Right lobe of liver (tissue), 6 donors: Measurements from ENCODE around the gene CMBL. TPM values are rescaled to one million over a fixed set of nuclear protein-coding genes. Genes with fewer than 3 reads are reported as not detected.

Experiments used
- ATAC-seq, 4 donors: fragments of 200-7000 bp; cut with Tn5 transposase; one replicate each; pipeline ENCODE4 v1.9.1; 2020; ENCODE audit warnings: mild to moderate bottlenecking in 4 of 4, moderate library complexity in 4 of 4
- DNase-seq, 3 donors: peaks; one replicate each; pipeline ENCODE4 v3.0.0-alpha.2; 2020
- H3K27ac ChIP-seq, 3 donors: fragments of 200-600 bp; one replicate each; pipeline ENCODE4 v1.8.0; 2022
- H3K27me3 ChIP-seq, 2 donors: fragments of 200-600 bp; one replicate each; pipeline ENCODE4 v1.8.0; 2022
- H3K36me3 ChIP-seq, 4 donors: fragments of 200-600 bp; sonication (generic) in 1 of 4; one replicate each; pipeline versions ENCODE4 v1.5.1 to v1.8.0; 2017 to 2022; ENCODE audit warnings: control low read depth in 1 of 4
- H3K4me1 ChIP-seq, 4 donors: fragments of 200-600 bp; sonication (generic) in 1 of 4; one replicate each; pipeline versions ENCODE4 v1.5.1 to v1.8.0; 2017 to 2022; ENCODE audit warnings: control low read depth in 1 of 4
- H3K4me3 ChIP-seq, 3 donors: fragments of 200-600 bp; one replicate each; pipeline ENCODE4 v1.8.0; 2022
- H3K9me3 ChIP-seq, 4 donors: fragments of 200-600 bp; sonication (generic) in 1 of 4; one replicate each; pipeline versions ENCODE4 v1.5.1 to v1.8.0; 2017 to 2022; ENCODE audit warnings: control low read depth in 1 of 4
- CTCF ChIP-seq, 4 donors: fragments of 200-600 bp in 3 of 4; fragments of 450-650 bp in 1 of 4; IDR thresholded peaks; one replicate each; pipeline versions ENCODE4 v1.5.1 to v1.8.0; 2016 to 2022; ENCODE audit warnings: antibody characterized with exemption in 4 of 4, mild to moderate bottlenecking in 2 of 4
- POLR2A ChIP-seq: fragments of 450-650 bp; IDR thresholded peaks from one replicate; pipeline ENCODE4 v1.6.1; 2017; ENCODE audit warnings: antibody characterized with exemption, mild to moderate bottlenecking
- WGBS: methylation state at CpG from one replicate; pipeline ENCODE4 v1.1.6; 2018; ENCODE audit warnings: low coverage, low lambda C conversion rate; ENCODE audit not compliant: insufficient coverage; ENCODE audit errors: missing lambda C conversion rate; 5-methylcytosine and 5-hydroxymethylcytosine counted together
- intact Hi-C, 2 donors: fragments of 100-400 bp; cut with DNase I; formaldehyde crosslinking; loops; one replicate each; pipeline versions ENCODE4 v1.11.2 to v1.14.1; 2022
- total RNA-seq, 6 experiments: library from RNA; depleted of rRNA in 2 of 6; stranded (reverse); fragments of >200 nt in 2 of 6; fragmentation: NEBNext Ultra II Directional in 3 of 6; extraction: Animal tissue kit (Norgen Biotek cat#: 25700) in 3 of 6; gene quantifications; one replicate each; pipeline versions ENCODE4 v1.1.0 to v1.2.4, GENCODE V29; 2016 to 2023
- donor health status: DM: no; HTN: yes; CAD: no.
- donor health status: DM: no; HTN: no; CAD: no.
- donor health status: DM: no; HTN: no; CAD: no.
- donor health status: DM: no; HTN: yes; CAD: no.
- donor health status: DM: no; HTN: yes; CAD: no.

The CMBL gene
- total RNA-seq, 6 experiments from 2014 or later = 29.4 to 206 (median 97.7) TPM

- Histone ChIP-seq H3K9me3 (no peaks in the 10 kb centered on the region), H3K27ac (peak overlapping the region; percentile 65 to 94 (median 83)), H3K36me3 (no peaks in the 10 kb centered on the region), H3K4me1 (peaks cover 0 to 58% (median 23%) of the 10 kb centered on the region in 4 donors), H3K4me3 (peak overlapping the region; percentile 60 to 76 (median 63)), H3K27me3 (no peaks in the 10 kb centered on the region)
- DNase-seq (no peak), ATAC-seq (peak in 2 of 4 donors; percentile 7 to 11)
- TF ChIP-seq CTCF (IDR thresholded peaks at IDR 0.05) (no peak), POLR2A (no peak)
- 25% methylated on average over 8 of the region's 8 CpGs for WGBS
- intact Hi-C loops = no loop called here
These were observed 896 bp downstream of the CMBL start for GRCh38 chr5:10306806-10307205.

DNA sequence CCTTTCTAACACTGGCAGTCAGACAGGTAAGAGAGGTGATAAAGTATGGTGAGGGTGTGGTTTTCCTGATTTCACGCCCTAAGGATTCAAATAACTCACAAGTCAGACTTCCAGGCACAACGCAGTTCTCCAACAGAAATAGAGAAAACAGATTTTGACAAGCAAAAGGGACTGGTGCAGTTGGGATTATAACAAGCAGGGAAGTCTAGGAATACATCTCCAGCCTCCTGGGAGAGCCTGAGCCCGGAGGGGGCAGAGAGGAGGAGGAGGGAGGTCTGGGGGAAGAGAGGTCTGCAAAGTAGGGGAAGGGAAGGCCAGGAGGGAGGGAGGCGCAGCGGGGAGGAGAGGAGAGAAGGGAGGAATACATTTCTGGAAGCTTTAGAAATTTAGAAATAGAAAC lies 1.6 kb downstream of the CMBL start:
- H3K9me3 ChIP-seq = no peaks in the 10 kb centered on the region
- peak overlapping the region in 2 of 3 donors; percentile 83 to 94 for H3K27ac ChIP-seq
- 27% methylated on average over 5 of the region's 5 CpGs for WGBS
- H3K4me3 ChIP-seq = peak overlapping the region in 2 of 3 donors; percentile 63 to 76
- no peak for DNase-seq
- no peak for ATAC-seq
- no peaks in the 10 kb centered on the region for H3K36me3 ChIP-seq
- TF ChIP-seq CTCF (IDR thresholded peaks at IDR 0.05) = no peak
- no peak for TF ChIP-seq POLR2A
- intact Hi-C loops = no loop called here
- H3K4me1 ChIP-seq = peaks cover 0 to 54% (median 23%) of the 10 kb centered on the region in 4 donors
- H3K27me3 ChIP-seq = no peaks in the 10 kb centered on the region

DNA sequence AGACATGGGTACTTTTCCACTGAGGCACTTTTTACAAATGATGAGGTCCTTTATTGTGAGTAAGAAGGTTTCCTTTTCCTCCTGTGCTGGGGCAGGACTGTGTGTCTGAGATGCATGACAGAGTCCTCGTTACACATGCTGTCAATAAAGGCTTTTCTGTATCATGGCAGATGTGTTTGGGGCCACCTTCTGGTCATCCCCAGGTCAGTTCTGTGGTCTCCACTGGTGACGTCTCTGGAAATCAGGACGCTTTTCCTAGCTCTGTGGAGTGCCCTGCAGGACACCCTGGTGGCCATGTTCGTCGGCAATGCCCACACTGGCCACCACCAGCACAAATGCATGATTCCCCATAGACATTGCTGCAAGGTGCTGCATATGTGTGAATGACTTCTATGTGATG lies 2.8 kb downstream of the CMBL start:
- no peaks in the 10 kb centered on the region for H3K27me3 ChIP-seq
- ATAC-seq (peak; percentile 11 to 45 (median 24)), DNase-seq (peak in 1 of 3 donors; percentile 56)
- H3K36me3 ChIP-seq = no peaks in the 10 kb centered on the region
- intact Hi-C loops = no loop called here
- no peaks in the 10 kb centered on the region for H3K9me3 ChIP-seq
- H3K27ac ChIP-seq = peak overlapping the region in 2 of 3 donors; percentile 83 to 94
- H3K4me3 ChIP-seq = peak overlapping the region in 1 of 3 donors; percentile 8
- peaks cover 0 to 52% (median 20%) of the 10 kb centered on the region in 4 donors for H3K4me1 ChIP-seq
- TF ChIP-seq CTCF (IDR thresholded peaks at IDR 0.05) (peak; percentile 30 to 40 (median 36)), POLR2A (no peak)
- 49% methylated on average over 3 of the region's 5 CpGs for WGBS

GRCh38 chr5:10303699-10304170 lies 4.0 kb downstream of the CMBL start:
- H3K4me1 ChIP-seq = peaks cover 0 to 56% (median 23%) of the 10 kb centered on the region in 4 donors
- H3K9me3 ChIP-seq = no peaks in the 10 kb centered on the region
- H3K4me3 ChIP-seq = no peak overlapping the region
- DNase-seq (peak in 2 of 3 donors; percentile 53 to 61), ATAC-seq (peak; percentile 25 to 59 (median 36))
- H3K36me3 ChIP-seq = no peaks in the 10 kb centered on the region
- TF ChIP-seq POLR2A = no peak
- intact Hi-C loops = no loop called here
- peak overlapping the region; percentile 77 to 94 (median 83) for H3K27ac ChIP-seq
- H3K27me3 ChIP-seq = no peaks in the 10 kb centered on the region
- WGBS = 33% methylated on average over 5 of the region's 5 CpGs

GRCh38 chr5:10303201-10303600 lies 4.5 kb downstream of the CMBL start:
- intact Hi-C loops = no loop called here
- Histone ChIP-seq H3K27ac (peak overlapping the region; percentile 77 to 94 (median 83)), H3K27me3 (no peaks in the 10 kb centered on the region), H3K4me3 (peak overlapping the region in 2 of 3 donors; percentile 40 to 52), H3K36me3 (no peaks in the 10 kb centered on the region), H3K4me1 (peaks cover 0 to 58% (median 23%) of the 10 kb centered on the region in 4 donors), H3K9me3 (no peaks in the 10 kb centered on the region)
- ATAC-seq (no peak), DNase-seq (no peak)
- 31% methylated on average over 2 of the region's 2 CpGs for WGBS
- no peak for TF ChIP-seq CTCF (IDR thresholded peaks at IDR 0.05)
- no peak for TF ChIP-seq POLR2A
